K562 (cell line): ENCODE data around the gene PBXIP1. TPM values are rescaled to one million over a fixed set of nuclear protein-coding genes. Genes with fewer than 3 reads are reported as not detected.

Source experiments
- BRD4 ChIP-seq: fragments of 200-600 bp; sonication (generic); IDR thresholded peaks from 2 replicates; pipeline ENCODE4 v1.6.1; 2017; ENCODE audit warnings: inconsistent platforms
- ELF1 ChIP-seq: fragments of 200-800 bp; sonication (Bioruptor generic); IDR thresholded peaks from 2 replicates; pipeline ENCODE4 v1.6.1; 2016; ENCODE audit warnings: missing genetic modification characterization, missing compliant biosample characterization
- GABPA ChIP-seq: fragments of 200-800 bp; sonication (Bioruptor generic); conservative IDR thresholded peaks from 2 replicates; pipeline ENCODE4 v1.6.1; 2016; ENCODE audit warnings: low read depth, missing genetic modification characterization, missing compliant biosample characterization
- GTF2A2 ChIP-seq: IDR thresholded peaks from 2 replicates; pipeline ENCODE4 v1.6.1; 2016; ENCODE audit warnings: mild to moderate bottlenecking, missing genetic modification characterization, missing compliant biosample characterization
- HMGN3 ChIP-seq: IDR thresholded peaks from 2 replicates; pipeline ENCODE4 v1.6.1; 2011; ENCODE audit warnings: borderline replicate concordance, low read depth, mild to moderate bottlenecking, mixed read lengths, low read length; ENCODE audit not compliant: insufficient read length; ENCODE audit errors: extremely low read depth
- ILF3 ChIP-seq: fragments of 450-650 bp; IDR thresholded peaks from 2 replicates; pipeline ENCODE4 v1.6.1; 2018; ENCODE audit warnings: antibody characterized with exemption, mild to moderate bottlenecking, moderate library complexity, borderline replicate concordance
- KLF1 ChIP-seq: fragments of 450-650 bp; IDR thresholded peaks from 2 replicates; pipeline ENCODE4 v1.6.1; 2016; ENCODE audit warnings: missing genetic modification characterization, missing compliant biosample characterization
- NCOA1 ChIP-seq: fragments of 450-650 bp; IDR thresholded peaks from 2 replicates; pipeline ENCODE4 v1.6.1; 2016; ENCODE audit warnings: low read depth
- NR4A1 ChIP-seq, 2 experiments: fragments of 250-450 bp in 1 of 2; fragments of 450-650 bp in 1 of 2; sonication (Bioruptor Pico) in 1 of 2; IDR thresholded peaks; 2 replicates each; pipeline versions ENCODE4 v1.4.0 to v1.6.1; 2016 to 2020; ENCODE audit warnings: mild to moderate bottlenecking in 2 of 2, missing compliant biosample characterization in 1 of 2, missing genetic modification characterization in 1 of 2, moderate library complexity in 1 of 2
- TAF1 ChIP-seq: IDR thresholded peaks from 2 replicates; pipeline ENCODE4 v1.6.1; 2011; ENCODE audit warnings: mild to moderate bottlenecking, low read length, moderate library complexity; ENCODE audit not compliant: insufficient read depth, control insufficient read depth, severe bottlenecking; ENCODE audit errors: extremely low read depth
- ZNF165 ChIP-seq: fragments of 250-450 bp; sonication (Bioruptor Pico); IDR thresholded peaks from 2 replicates; pipeline ENCODE4 v1.4.0; 2020; ENCODE audit warnings: borderline replicate concordance
- polyA plus RNA-seq, 8 experiments: library from polyadenylated mRNA; depleted of rRNA in 4 of 8; stranded (reverse) in 5 of 8; unstranded in 3 of 8; fragments of >200 nt; fragmentation: Nextera tagmentation in 2 of 8; fragmentation: Illumina TruSeq in 1 of 8; extraction: Ambion mirVana in 2 of 8; extraction: Trizol in 1 of 8; gene quantifications; 2 replicates each; pipeline versions ENCODE4 v1.2.1 to v1.2.3, GENCODE V29; 2011 to 2014; ENCODE audit warnings: inconsistent platforms in 1 of 8, missing spikeins in 1 of 8
- total RNA-seq, 7 experiments: library from RNA; depleted of rRNA in 6 of 7; stranded (reverse); fragments of >200 nt in 6 of 7; fragmentation: Illumina TruSeq in 2 of 7; extraction: Trizol in 2 of 7; gene quantifications; 2 replicates each; pipeline versions ENCODE4 v1.2.1 to v1.2.3, GENCODE V29; 2011 to 2021; ENCODE audit warnings: low replicate concordance in 1 of 7
- TF ChIP-seq, protein P1 (sequence below): fragments of 450-650 bp; IDR thresholded peaks from 2 replicates; pipeline ENCODE4 v1.6.1; 2016; ENCODE audit warnings: borderline replicate concordance
- TF ChIP-seq, protein P2 (sequence below): fragments of 450-650 bp; IDR thresholded peaks from one replicate; pipeline ENCODE4 v1.6.1; 2018; ENCODE audit warnings: mild to moderate bottlenecking, moderate library complexity; ENCODE audit not compliant: partially characterized antibody
- TF ChIP-seq, protein P3 (sequence below): fragments of 450-650 bp; formaldehyde crosslinking; IDR thresholded peaks from 2 replicates; pipeline ENCODE4 v1.4.0; 2020; ENCODE audit warnings: mild to moderate bottlenecking, moderate library complexity
- TF ChIP-seq, protein P4 (sequence below): fragments of 150-350 bp; IDR thresholded peaks from 2 replicates; pipeline ENCODE4 v1.6.1; 2014; ENCODE audit warnings: low read depth, mild to moderate bottlenecking, low read length, borderline replicate concordance
- TF ChIP-seq, protein P5 (sequence below): sonication (generic); formaldehyde crosslinking; IDR thresholded peaks from 2 replicates; pipeline ENCODE4 v1.8.1; 2023; ENCODE audit warnings: mild to moderate bottlenecking, missing genetic modification reagents

The PBXIP1 gene
- total and polyA plus RNA-seq, 9 of the 15 experiments (the other 6 are each of a cell fraction or from before 2014, with no cell fraction given), result 0.13 to 8.3 (median 5.8) TPM

DNA sequence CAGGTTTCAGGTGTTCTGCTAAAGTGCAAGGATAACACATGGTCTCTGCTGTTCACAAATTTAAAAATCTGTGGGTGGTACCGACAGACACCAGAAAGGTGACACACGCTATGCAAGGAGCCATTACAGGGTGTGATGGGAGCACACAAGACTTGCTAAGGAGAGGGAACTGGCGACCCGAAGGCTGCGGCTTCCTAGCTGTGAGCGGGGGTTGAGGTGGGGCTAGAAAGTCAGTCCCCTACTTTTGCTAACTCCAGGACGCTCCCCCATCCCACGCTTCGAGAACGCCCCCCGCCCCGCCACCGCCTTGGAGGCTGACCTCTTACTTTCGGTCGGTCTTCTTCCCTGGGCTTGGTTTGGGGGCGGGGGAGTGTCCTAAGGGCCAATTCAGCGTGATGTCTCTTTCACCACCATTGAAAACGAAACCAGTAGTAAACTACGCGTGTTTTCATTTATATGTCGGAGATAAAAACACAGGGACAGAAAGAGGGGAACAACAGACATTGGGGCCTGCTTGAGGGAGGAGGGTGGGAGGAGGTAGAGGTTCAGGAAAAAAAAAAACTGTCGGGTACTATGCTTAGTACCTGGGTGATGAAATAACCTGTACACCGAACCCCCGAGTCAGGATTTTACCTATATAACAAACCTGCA, 19.6 kb upstream of the PBXIP1 start (continued):
- TF ChIP-seq, protein P1, sequence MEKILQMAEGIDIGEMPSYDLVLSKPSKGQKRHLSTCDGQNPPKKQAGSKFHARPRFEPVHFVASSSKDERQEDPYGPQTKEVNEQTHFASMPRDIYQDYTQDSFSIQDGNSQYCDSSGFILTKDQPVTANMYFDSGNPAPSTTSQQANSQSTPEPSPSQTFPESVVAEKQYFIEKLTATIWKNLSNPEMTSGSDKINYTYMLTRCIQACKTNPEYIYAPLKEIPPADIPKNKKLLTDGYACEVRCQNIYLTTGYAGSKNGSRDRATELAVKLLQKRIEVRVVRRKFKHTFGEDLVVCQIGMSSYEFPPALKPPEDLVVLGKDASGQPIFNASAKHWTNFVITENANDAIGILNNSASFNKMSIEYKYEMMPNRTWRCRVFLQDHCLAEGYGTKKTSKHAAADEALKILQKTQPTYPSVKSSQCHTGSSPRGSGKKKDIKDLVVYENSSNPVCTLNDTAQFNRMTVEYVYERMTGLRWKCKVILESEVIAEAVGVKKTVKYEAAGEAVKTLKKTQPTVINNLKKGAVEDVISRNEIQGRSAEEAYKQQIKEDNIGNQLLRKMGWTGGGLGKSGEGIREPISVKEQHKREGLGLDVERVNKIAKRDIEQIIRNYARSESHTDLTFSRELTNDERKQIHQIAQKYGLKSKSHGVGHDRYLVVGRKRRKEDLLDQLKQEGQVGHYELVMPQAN, result peak; percentile 21; the same call in 1 of the 2 replicates
- TF ChIP-seq, protein P2, sequence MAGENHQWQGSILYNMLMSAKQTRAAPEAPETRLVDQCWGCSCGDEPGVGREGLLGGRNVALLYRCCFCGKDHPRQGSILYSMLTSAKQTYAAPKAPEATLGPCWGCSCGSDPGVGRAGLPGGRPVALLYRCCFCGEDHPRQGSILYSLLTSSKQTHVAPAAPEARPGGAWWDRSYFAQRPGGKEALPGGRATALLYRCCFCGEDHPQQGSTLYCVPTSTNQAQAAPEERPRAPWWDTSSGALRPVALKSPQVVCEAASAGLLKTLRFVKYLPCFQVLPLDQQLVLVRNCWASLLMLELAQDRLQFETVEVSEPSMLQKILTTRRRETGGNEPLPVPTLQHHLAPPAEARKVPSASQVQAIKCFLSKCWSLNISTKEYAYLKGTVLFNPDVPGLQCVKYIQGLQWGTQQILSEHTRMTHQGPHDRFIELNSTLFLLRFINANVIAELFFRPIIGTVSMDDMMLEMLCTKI, result no peak
- TF ChIP-seq ZNF165 (CRISPR knock-in tag) (no peak), NR4A1 (CRISPR knock-in tag; IDR thresholded peaks at IDR 0.05) (no peak), NR4A1 (tag; IDR thresholded peaks at IDR 0.05) (no peak), GTF2A2 (tag) (no peak), KLF1 (tag) (no peak), ELF1 (tag) (no peak), BRD4 (peak; percentile 77; the same call in 1 of the 2 replicates), TAF1 (peak; percentile 36), GABPA (tag) (no peak), ILF3 (no peak), NCOA1 (no peak), HMGN3 (no peak)
- TF ChIP-seq, protein P3, sequence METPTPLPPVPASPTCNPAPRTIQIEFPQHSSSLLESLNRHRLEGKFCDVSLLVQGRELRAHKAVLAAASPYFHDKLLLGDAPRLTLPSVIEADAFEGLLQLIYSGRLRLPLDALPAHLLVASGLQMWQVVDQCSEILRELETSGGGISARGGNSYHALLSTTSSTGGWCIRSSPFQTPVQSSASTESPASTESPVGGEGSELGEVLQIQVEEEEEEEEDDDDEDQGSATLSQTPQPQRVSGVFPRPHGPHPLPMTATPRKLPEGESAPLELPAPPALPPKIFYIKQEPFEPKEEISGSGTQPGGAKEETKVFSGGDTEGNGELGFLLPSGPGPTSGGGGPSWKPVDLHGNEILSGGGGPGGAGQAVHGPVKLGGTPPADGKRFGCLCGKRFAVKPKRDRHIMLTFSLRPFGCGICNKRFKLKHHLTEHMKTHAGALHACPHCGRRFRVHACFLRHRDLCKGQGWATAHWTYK (CRISPR knock-in tag), result peak; percentile 62
- TF ChIP-seq, protein P4, sequence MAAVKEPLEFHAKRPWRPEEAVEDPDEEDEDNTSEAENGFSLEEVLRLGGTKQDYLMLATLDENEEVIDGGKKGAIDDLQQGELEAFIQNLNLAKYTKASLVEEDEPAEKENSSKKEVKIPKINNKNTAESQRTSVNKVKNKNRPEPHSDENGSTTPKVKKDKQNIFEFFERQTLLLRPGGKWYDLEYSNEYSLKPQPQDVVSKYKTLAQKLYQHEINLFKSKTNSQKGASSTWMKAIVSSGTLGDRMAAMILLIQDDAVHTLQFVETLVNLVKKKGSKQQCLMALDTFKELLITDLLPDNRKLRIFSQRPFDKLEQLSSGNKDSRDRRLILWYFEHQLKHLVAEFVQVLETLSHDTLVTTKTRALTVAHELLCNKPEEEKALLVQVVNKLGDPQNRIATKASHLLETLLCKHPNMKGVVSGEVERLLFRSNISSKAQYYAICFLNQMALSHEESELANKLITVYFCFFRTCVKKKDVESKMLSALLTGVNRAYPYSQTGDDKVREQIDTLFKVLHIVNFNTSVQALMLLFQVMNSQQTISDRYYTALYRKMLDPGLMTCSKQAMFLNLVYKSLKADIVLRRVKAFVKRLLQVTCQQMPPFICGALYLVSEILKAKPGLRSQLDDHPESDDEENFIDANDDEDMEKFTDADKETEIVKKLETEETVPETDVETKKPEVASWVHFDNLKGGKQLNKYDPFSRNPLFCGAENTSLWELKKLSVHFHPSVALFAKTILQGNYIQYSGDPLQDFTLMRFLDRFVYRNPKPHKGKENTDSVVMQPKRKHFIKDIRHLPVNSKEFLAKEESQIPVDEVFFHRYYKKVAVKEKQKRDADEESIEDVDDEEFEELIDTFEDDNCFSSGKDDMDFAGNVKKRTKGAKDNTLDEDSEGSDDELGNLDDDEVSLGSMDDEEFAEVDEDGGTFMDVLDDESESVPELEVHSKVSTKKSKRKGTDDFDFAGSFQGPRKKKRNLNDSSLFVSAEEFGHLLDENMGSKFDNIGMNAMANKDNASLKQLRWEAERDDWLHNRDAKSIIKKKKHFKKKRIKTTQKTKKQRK, result no peak
- TF ChIP-seq, protein P5, sequence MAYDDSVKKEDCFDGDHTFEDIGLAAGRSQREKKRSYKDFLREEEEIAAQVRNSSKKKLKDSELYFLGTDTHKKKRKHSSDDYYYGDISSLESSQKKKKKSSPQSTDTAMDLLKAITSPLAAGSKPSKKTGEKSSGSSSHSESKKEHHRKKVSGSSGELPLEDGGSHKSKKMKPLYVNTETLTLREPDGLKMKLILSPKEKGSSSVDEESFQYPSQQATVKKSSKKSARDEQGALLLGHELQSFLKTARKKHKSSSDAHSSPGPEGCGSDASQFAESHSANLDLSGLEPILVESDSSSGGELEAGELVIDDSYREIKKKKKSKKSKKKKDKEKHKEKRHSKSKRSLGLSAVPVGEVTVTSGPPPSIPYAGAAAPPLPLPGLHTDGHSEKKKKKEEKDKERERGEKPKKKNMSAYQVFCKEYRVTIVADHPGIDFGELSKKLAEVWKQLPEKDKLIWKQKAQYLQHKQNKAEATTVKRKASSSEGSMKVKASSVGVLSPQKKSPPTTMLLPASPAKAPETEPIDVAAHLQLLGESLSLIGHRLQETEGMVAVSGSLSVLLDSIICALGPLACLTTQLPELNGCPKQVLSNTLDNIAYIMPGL, result 0 out of 2 replicates have a peak, but pooled peaks have one; percentile 9
